Natural killer cell (primary cell): Measurements from ENCODE around the gene CAT. TPM values are rescaled to one million over a fixed set of nuclear protein-coding genes. Genes with fewer than 3 reads are reported as not detected.

Experiments used
- ATAC-seq, 3 donors: fragments of 150-1000 bp in 2 of 3; fragments of 200-7000 bp in 1 of 3; cut with Tn5 transposase; 1 replicate in 1 of 3; 2 replicates in 2 of 3; pipeline ENCODE4 v1.10.0; 2021; ENCODE audit warnings: mild to moderate bottlenecking in 2 of 3, moderate library complexity in 2 of 3
- DNase-seq, 2 donors: peaks; one replicate each; pipeline versions ENCODE4 v3.0.0 to v3.0.0-alpha.2; 2013 to 2021; ENCODE audit warnings: mixed read lengths in 1 of 2
- H3K27ac ChIP-seq: one replicate; pipeline ENCODE4 v1.5.1; 2013; ENCODE audit warnings: mild to moderate bottlenecking, low read length
- H3K27me3 ChIP-seq: one replicate; pipeline ENCODE4 v1.6.1; 2013; ENCODE audit warnings: low read length; ENCODE audit not compliant: control insufficient read depth, insufficient read depth
- H3K36me3 ChIP-seq: one replicate; pipeline ENCODE4 v1.6.1; 2013; ENCODE audit warnings: low read length; ENCODE audit not compliant: control insufficient read depth, insufficient read depth
- H3K4me1 ChIP-seq: one replicate; pipeline ENCODE4 v1.6.1; 2013; ENCODE audit warnings: low read length; ENCODE audit not compliant: control insufficient read depth, insufficient read depth
- H3K4me3 ChIP-seq: one replicate; pipeline ENCODE4 v1.5.1; 2013; ENCODE audit warnings: low read length
- H3K9me3 ChIP-seq: one replicate; pipeline ENCODE4 v1.6.1; 2013; ENCODE audit warnings: low read length; ENCODE audit not compliant: control insufficient read depth, insufficient read depth
- H3K27ac Mint-ChIP-seq, 2 donors: one replicate each; pipeline ENCODE4 v1.8.0; 2022; ENCODE audit warnings: mild to moderate bottlenecking in 2 of 2, mixed read lengths in 2 of 2, moderate library complexity in 1 of 2
- H3K27me3 Mint-ChIP-seq, 2 donors: one replicate each; pipeline ENCODE4 v1.8.0; 2022; ENCODE audit warnings: low read depth in 2 of 2, mixed read lengths in 2 of 2
- H3K36me3 Mint-ChIP-seq: one replicate; pipeline ENCODE4 v1.8.0; 2022; ENCODE audit warnings: mixed read lengths
- H3K4me1 Mint-ChIP-seq, 2 donors: one replicate each; pipeline ENCODE4 v1.8.0; 2022; ENCODE audit warnings: mixed read lengths in 2 of 2
- H3K4me3 Mint-ChIP-seq: one replicate; pipeline ENCODE4 v1.8.0; 2022; ENCODE audit warnings: mild to moderate bottlenecking, moderate library complexity, mixed read lengths
- H3K9me3 Mint-ChIP-seq, 2 donors: one replicate each; pipeline ENCODE4 v1.8.0; 2022; ENCODE audit warnings: mixed read lengths in 2 of 2
- CTCF ChIP-seq: fragments of 200-600 bp; IDR thresholded peaks from one replicate; pipeline ENCODE4 v1.8.0; 2022; ENCODE audit warnings: antibody characterized with exemption
- WGBS: methylation state at CpG from one replicate; pipeline ENCODE4 v1.1.7; 2013; ENCODE audit warnings: missing lambda C conversion rate; ENCODE audit not compliant: insufficient coverage; 5-methylcytosine and 5-hydroxymethylcytosine counted together
- intact Hi-C: fragments of 100-400 bp; cut with micrococcal nuclease; formaldehyde crosslinking; loops from one replicate; pipeline ENCODE4 v1.14.2; 2022
- total RNA-seq, 4 donors: library from RNA; stranded (reverse); fragments of 120-200 nt in 1 of 4; gene quantifications; one replicate each; pipeline versions ENCODE4 v1.2.3 to v1.2.4, GENCODE V29; 2013 to 2022

Gene CAT
- total RNA-seq, 3 donors from 2014 or later (not counting 1 experiment from before 2014, with no cell fraction given) = 31.0 to 43.9 (median 36.3) TPM

DNA sequence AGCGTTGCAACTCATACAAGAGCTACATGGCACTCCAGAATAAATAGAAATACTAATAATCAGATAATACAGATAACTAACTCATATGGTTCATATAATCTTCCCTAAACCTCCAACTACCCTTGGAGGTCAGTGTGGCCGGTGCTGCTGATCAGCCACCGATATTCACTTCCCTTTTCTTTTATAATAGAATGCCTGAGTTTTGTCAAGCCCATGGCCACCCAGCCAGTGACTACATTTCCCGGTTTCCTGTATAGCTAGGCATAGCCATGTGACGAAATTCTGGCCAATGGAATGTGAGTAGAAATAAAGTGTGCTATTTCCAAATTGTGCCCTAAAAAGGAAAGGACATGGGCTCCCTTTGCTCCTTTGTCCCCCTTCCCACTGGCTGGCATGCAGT lies 5.9 kb upstream of the CAT start:
- H3K36me3 ChIP-seq = no peaks in the 10 kb centered on the region
- Mint-ChIP-seq H3K36me3 (no peaks in the 10 kb centered on the region), H3K27me3 (peaks cover 0 to 3% of the 10 kb centered on the region in 2 donors), H3K4me1 (no peaks in the 10 kb centered on the region), H3K27ac (no peak overlapping the region), H3K4me3 (no peak overlapping the region), H3K9me3 (no peaks in the 10 kb centered on the region)
- WGBS = 82% methylated on average over 5 of the region's 5 CpGs
- ATAC-seq (no peak), DNase-seq (no peak)
- H3K4me3 ChIP-seq = no peak overlapping the region
- no peaks in the 10 kb centered on the region for H3K27me3 ChIP-seq
- TF ChIP-seq CTCF = no peak
- no peak overlapping the region for H3K27ac ChIP-seq
- intact Hi-C loops = no loop called here
- no peaks in the 10 kb centered on the region for H3K4me1 ChIP-seq
- H3K9me3 ChIP-seq = no peaks in the 10 kb centered on the region

DNA sequence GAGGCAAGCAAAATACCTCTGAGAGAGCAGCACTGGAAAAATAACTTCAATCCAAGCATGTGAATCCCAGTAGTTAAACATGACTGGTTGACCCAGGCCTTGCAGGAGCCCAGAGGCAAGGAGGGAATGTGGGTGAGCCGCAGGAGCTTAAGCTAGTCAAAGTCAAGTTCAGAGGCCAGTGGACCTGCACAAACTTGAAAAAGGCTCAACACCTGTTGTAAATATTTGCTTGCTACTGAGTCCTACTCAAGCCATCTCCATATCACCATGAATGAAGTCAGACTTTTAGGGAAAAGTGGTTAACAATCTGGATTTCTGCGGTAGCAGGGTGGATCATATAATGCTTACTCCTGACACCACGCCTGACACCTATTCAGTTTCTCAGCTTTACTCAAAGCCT lies 4.8 kb upstream of the CAT start:
- H3K27ac ChIP-seq = no peak overlapping the region
- H3K9me3 Mint-ChIP-seq = no peaks in the 10 kb centered on the region
- H3K4me1 ChIP-seq = no peaks in the 10 kb centered on the region
- peaks cover 0 to 3% of the 10 kb centered on the region in 2 donors for H3K27me3 Mint-ChIP-seq
- H3K9me3 ChIP-seq = no peaks in the 10 kb centered on the region
- 96% methylated on average over 3 of the region's 3 CpGs for WGBS
- no peak overlapping the region for H3K27ac Mint-ChIP-seq
- H3K36me3 ChIP-seq = no peaks in the 10 kb centered on the region
- H3K36me3 Mint-ChIP-seq = no peaks in the 10 kb centered on the region
- H3K4me3 Mint-ChIP-seq = no peak overlapping the region
- ATAC-seq (no peak), DNase-seq (no peak)
- intact Hi-C loops = no loop called here
- no peak for TF ChIP-seq CTCF
- no peak overlapping the region for H3K4me3 ChIP-seq
- peaks cover 0 to 7% of the 10 kb centered on the region in 2 donors for H3K4me1 Mint-ChIP-seq
- no peaks in the 10 kb centered on the region for H3K27me3 ChIP-seq

GRCh38 chr11:34437224-34438125 lies 1.3 kb upstream of the CAT start:
- Mint-ChIP-seq H3K27me3 (peaks cover 0 to 3% of the 10 kb centered on the region in 2 donors), H3K4me1 (peaks cover 21 to 25% of the 10 kb centered on the region in 2 donors), H3K27ac (peak overlapping the region; percentile 91 to 98), H3K36me3 (no peaks in the 10 kb centered on the region), H3K4me3 (peak overlapping the region; percentile 95), H3K9me3 (no peaks in the 10 kb centered on the region)
- no peak overlapping the region for H3K4me3 ChIP-seq
- intact Hi-C loops = loop anchor here (2.0 kb wide), 3 partner anchors 79 to 737 kb away; partner anchors contain the start of genes ABTB2, C11orf91 and NAT10
- DNase-seq = no peak
- no CpG with 5 or more reads among the region's 2 CpGs for WGBS
- ATAC-seq = no peak
- no peak for TF ChIP-seq CTCF
- H3K27ac ChIP-seq = no peak overlapping the region
- no peaks in the 10 kb centered on the region for H3K36me3 ChIP-seq
- no peaks in the 10 kb centered on the region for H3K27me3 ChIP-seq
- H3K4me1 ChIP-seq = peaks cover 11% of the 10 kb centered on the region
- H3K9me3 ChIP-seq = no peaks in the 10 kb centered on the region
